ENCODE results near the gene PRM3.

Gene PRM3

DNA sequence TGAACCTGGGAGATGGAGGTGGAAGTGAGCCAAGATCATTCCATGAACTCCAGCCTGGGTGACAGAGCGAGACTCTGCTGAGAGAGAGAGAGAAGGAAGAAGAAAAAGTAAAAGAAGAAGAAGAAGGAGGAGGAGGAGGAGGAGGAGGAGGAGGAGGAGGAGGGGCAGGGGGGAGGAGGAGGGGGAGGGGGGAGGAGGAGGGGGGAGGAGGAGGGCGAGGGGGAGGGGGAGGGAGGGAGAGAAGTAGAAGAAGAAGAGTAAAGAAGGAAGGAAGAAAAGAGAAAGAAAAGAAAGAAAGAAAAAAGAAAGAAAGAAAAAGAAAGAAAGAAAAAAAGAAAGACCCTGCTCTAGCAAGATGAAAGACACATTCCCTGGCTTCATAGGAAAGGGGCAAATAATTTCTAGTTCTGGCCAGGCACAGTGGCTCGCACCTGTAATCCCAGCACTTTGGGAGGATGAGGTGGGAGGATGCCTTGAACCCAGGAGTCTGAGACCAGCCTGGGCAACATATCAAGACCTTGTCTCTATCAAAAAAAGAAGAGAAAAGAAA is 41.1 kb downstream of the PRM3 start:
- DNase-seq (ENCODE audit: low read depth) = no peak
- H3K4me3 ChIP-seq (ENCODE audit: low read depth, low read length) = no peak overlapping the region

DNA sequence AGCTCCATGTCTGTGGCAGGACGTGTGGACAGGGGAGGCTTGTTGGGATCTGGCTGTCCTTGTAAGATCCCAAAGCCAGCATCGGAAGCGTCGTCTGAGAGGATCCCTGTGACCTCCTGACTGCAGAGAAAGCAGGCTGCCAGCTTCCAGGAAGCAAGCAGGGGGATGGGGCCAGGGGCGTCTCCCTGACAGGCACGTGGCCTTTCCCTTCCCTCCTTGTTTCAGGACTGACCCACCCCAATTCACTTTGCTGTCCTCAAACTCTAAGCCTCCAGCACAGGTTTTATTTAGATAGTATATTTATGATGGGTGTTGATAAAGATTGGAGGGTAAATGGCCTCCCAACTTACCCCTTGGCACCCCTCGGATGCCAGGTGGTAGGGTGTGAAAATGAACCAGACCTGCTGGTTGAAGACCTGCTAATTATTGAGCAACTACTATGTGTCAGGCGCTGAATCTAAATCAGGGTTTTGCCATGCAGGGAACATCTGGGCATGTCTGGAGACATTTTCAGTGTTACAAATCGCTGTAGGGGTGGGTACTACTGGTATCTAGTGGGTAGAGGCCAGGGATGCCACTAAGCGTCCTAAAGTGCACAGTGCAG is 42.0 kb downstream of the PRM3 start:
- TF ChIP-seq POLR2A (IDR thresholded peaks at IDR 0.05; ENCODE audit: extremely low read depth, insufficient read length) = no peak
- TF ChIP-seq MYC (IDR thresholded peaks at IDR 0.05; ENCODE audit: low read depth, low read length) = no peak
- TF ChIP-seq, protein P1, sequence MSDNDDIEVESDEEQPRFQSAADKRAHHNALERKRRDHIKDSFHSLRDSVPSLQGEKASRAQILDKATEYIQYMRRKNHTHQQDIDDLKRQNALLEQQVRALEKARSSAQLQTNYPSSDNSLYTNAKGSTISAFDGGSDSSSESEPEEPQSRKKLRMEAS (IDR thresholded peaks at IDR 0.05; ENCODE audit: low read depth, low read length) = no peak
- TF ChIP-seq, protein P2, sequence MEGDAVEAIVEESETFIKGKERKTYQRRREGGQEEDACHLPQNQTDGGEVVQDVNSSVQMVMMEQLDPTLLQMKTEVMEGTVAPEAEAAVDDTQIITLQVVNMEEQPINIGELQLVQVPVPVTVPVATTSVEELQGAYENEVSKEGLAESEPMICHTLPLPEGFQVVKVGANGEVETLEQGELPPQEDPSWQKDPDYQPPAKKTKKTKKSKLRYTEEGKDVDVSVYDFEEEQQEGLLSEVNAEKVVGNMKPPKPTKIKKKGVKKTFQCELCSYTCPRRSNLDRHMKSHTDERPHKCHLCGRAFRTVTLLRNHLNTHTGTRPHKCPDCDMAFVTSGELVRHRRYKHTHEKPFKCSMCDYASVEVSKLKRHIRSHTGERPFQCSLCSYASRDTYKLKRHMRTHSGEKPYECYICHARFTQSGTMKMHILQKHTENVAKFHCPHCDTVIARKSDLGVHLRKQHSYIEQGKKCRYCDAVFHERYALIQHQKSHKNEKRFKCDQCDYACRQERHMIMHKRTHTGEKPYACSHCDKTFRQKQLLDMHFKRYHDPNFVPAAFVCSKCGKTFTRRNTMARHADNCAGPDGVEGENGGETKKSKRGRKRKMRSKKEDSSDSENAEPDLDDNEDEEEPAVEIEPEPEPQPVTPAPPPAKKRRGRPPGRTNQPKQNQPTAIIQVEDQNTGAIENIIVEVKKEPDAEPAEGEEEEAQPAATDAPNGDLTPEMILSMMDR (IDR thresholded peaks at IDR 0.05; ENCODE audit: low read depth, low read length) = no peak
- no peak for DNase-seq (ENCODE audit: low read depth)
- H3K4me3 ChIP-seq (ENCODE audit: low read depth, low read length) = no peak overlapping the region

More for the DNA sequence above, 41.1 kb downstream of the PRM3 start:
- TF ChIP-seq, protein P2 (IDR thresholded peaks at IDR 0.05; ENCODE audit: low read depth, low read length) = no peak
- TF ChIP-seq MYC (IDR thresholded peaks at IDR 0.05; ENCODE audit: low read depth, low read length) = no peak
- TF ChIP-seq, protein P1 (IDR thresholded peaks at IDR 0.05; ENCODE audit: low read depth, low read length) = no peak

DNA sequence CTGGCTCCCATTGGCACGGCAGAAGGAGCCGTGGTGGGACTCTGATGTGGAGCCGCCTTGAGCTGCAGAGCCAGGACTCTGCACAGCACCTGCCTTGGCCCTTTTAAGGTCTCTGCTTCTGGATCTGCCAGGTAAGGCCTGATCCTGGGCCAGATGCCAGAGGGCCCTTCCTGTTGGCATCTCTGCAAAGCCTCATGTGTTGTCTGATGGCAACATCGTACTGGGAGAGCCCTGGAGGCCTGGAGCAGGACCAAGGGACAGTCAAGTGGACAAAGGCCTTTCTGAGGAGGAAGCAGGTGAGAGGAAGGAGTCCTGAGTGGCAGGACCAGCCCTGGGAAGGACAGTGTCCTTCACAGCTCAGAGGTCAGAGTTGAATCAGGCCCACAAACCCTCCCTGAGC is 43.5 kb downstream of the PRM3 start:
- TF ChIP-seq, protein P2 (IDR thresholded peaks at IDR 0.05; ENCODE audit: low read depth, low read length) = no peak
- TF ChIP-seq POLR2A (IDR thresholded peaks at IDR 0.05; ENCODE audit: extremely low read depth, insufficient read length) (no peak), MYC (IDR thresholded peaks at IDR 0.05; ENCODE audit: low read depth, low read length) (no peak)
- TF ChIP-seq, protein P1 (IDR thresholded peaks at IDR 0.05; ENCODE audit: low read depth, low read length) = no peak
- no peak for DNase-seq (ENCODE audit: low read depth)
- no peak overlapping the region for H3K4me3 ChIP-seq (ENCODE audit: low read depth, low read length)

DNA sequence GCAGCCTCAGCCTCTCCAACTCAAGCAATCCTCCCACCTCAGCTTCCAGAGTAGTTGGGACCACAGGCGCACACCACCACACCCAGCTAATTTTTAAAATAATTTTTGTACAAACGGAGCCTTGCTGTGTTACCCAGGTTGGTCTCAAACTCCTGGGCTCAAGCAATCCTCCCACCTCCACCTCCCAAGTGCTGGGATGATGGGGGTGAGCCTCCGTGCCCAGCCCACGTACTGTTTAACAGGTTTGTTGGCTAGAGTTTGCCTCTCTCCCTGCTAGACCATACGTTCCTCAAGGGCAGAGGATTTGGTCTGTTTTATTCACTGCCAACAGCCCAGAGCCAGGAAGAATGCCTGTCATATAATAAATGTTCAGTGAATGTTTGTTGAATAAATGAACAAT is 44.0 kb downstream of the PRM3 start:
- H3K4me3 ChIP-seq (ENCODE audit: low read depth, low read length) = no peak overlapping the region
- no peak for DNase-seq (ENCODE audit: low read depth)
- TF ChIP-seq, protein P1 (IDR thresholded peaks at IDR 0.05; ENCODE audit: low read depth, low read length) = no peak
- TF ChIP-seq POLR2A (IDR thresholded peaks at IDR 0.05; ENCODE audit: extremely low read depth, insufficient read length) (no peak), MYC (IDR thresholded peaks at IDR 0.05; ENCODE audit: low read depth, low read length) (no peak)
- TF ChIP-seq, protein P2 (IDR thresholded peaks at IDR 0.05; ENCODE audit: low read depth, low read length) = no peak

DNA sequence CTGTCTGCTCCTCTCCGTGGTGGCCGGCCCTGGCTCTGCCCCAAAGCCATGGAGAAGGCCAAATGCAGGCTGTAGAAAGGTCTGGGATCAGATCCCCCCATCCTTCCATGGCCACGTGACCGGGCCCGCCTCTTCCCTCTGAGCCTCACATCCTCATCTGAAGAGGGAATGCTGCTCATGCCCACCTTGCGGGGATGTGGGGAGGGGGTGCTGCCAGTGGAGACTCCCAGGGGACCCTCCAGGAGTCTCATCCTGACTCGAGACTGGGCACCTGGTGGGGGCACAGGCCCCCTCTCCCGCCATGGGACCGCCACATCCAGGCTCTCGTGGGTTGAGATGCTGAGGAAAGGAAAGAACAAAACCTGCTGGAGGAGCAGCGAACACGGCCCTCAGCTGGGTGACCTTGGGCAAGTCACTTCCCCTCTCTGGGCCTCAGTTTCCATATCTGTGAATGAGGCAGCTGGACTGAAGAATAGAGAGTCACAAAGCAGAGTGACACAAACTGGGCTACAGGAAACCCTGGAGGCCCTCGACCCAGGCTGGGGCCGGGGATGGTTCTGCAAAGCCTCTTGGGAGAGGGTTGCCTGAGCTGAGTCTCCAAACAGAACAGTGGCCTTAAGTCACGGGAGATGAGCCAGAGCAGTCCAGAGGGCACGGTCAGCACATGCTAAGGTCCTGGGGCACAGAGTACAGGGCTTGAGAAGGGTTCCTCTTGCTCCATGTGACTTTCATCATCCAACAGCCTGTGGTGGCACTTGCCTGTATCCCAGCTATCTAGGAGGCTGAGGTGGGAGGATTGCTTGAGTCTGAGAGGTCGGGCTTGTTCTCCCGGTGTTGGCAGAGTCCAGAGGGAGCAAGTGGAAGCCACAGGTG is 47.5 kb downstream of the PRM3 start:
- no peak for DNase-seq (ENCODE audit: low read depth)
- no peak overlapping the region for H3K4me3 ChIP-seq (ENCODE audit: low read depth, low read length)
- TF ChIP-seq MYC (IDR thresholded peaks at IDR 0.05; ENCODE audit: low read depth, low read length) = no peak
- TF ChIP-seq, protein P1 (IDR thresholded peaks at IDR 0.05; ENCODE audit: low read depth, low read length) = no peak
- no peak for TF ChIP-seq POLR2A (IDR thresholded peaks at IDR 0.05; ENCODE audit: extremely low read depth, insufficient read length)
- TF ChIP-seq, protein P2 (IDR thresholded peaks at IDR 0.05; ENCODE audit: low read depth, low read length) = no peak
